ENCODE data around the gene RAN. TPM values are rescaled to one million over a fixed set of nuclear protein-coding genes. Genes with fewer than 3 reads are reported as not detected.
"Not testable (repeated sequence)": the region's sequence is repeated elsewhere in the genome, so short reads cannot be mapped to it uniquely, and the experiment has no call there.

Gene RAN
- total RNA-seq, 1 experiment from 2014 or later, result 894 TPM

DNA sequence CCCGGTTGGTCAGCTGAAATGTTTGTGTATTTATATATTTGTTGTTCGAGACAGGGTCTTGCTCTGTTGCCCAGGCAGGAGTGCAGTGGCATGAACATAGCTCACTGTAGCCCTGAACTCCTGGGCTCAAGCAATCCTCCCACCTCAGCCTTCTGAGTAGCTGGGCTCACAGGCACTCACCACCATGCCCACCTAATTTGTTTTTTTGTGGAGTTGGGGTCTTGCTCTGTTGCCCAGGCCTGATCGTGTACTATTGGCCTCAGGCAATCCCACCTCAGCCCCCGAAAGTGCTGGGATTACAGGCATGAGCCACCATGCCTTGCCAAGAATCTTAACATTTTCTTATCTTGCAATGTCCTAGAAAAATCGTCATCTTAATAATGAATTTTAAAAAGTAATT lies 3.3 kb downstream of the RAN start:
- intact Hi-C loops (cut with micrococcal nuclease; ENCODE audit: unreplicated experiment), result no loop called here

DNA sequence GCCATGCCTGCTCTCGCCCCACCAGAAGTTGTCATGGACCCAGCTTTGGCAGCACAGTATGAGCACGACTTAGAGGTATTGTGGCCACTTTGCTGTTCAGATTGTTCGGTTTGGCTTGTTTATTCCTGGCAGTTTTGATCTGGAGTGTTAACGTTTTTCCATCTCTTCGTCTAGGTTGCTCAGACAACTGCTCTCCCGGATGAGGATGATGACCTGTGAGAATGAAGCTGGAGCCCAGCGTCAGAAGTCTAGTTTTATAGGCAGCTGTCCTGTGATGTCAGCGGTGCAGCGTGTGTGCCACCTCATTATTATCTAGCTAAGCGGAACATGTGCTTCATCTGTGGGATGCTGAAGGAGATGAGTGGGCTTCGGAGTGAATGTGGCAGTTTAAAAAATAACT lies 3.8 kb downstream of the RAN start:
- H3K4me3 ChIP-seq; H3K9me3 ChIP-seq (ENCODE audit: insufficient read depth, low read depth); H3K9me2 ChIP-seq (ENCODE audit: insufficient read depth); POLR2A ChIA-PET (ENCODE audit: unreplicated experiment); CTCF ChIA-PET; intact Hi-C loops (cut with micrococcal nuclease; ENCODE audit: unreplicated experiment); BruUV-seq (replicated peaks); DNase-seq; H2AFZ ChIP-seq; H3K27ac ChIP-seq; H3K27me3 ChIP-seq (ENCODE audit: insufficient read depth, low read depth); H3K4me2 ChIP-seq: not testable (repeated sequence)
- H3K4me1 ChIP-seq (replicated peaks; ENCODE audit: insufficient read depth), result peaks cover 15% of the 10 kb centered on the region
- peaks cover 49% of the 10 kb centered on the region for H3K36me3 ChIP-seq (ENCODE audit: low read depth)
- peaks cover 49% of the 10 kb centered on the region for H4K20me1 ChIP-seq (ENCODE audit: insufficient read depth)
- peaks cover 60% of the 10 kb centered on the region for H3F3A ChIP-seq (ENCODE audit: insufficient read depth, low read depth)
- H3K79me2 ChIP-seq (ENCODE audit: low read depth), result peaks cover 22% of the 10 kb centered on the region

More for the DNA sequence above, 3.3 kb downstream of the RAN start:
- H3K4me2 ChIP-seq, result no peak overlapping the region
- H4K20me1 ChIP-seq (ENCODE audit: insufficient read depth), result peaks cover 49% of the 10 kb centered on the region
- DNase-seq, result no peak
- H3K9me3 ChIP-seq (ENCODE audit: insufficient read depth, low read depth), result no peaks in the 10 kb centered on the region
- peaks cover 15% of the 10 kb centered on the region for H3K4me1 ChIP-seq (replicated peaks; ENCODE audit: insufficient read depth)
- no peak overlapping the region for H3K27ac ChIP-seq
- peaks cover 49% of the 10 kb centered on the region for H3K36me3 ChIP-seq (ENCODE audit: low read depth)
- BruUV-seq (replicated peaks), result no TSS peak
- POLR2A ChIA-PET (ENCODE audit: unreplicated experiment), result no interaction called here
- H3K79me2 ChIP-seq (ENCODE audit: low read depth), result peaks cover 22% of the 10 kb centered on the region
- H3K27me3 ChIP-seq (ENCODE audit: insufficient read depth, low read depth), result no peaks in the 10 kb centered on the region
- peaks cover 60% of the 10 kb centered on the region for H3F3A ChIP-seq (ENCODE audit: insufficient read depth, low read depth)
- no peak overlapping the region for H2AFZ ChIP-seq
- H3K9me2 ChIP-seq (ENCODE audit: insufficient read depth), result no peaks in the 10 kb centered on the region
- TF ChIP-seq EZH2 (IDR thresholded peaks at IDR 0.05; ENCODE audit: low read depth), result no peak
- TF ChIP-seq, protein P1, sequence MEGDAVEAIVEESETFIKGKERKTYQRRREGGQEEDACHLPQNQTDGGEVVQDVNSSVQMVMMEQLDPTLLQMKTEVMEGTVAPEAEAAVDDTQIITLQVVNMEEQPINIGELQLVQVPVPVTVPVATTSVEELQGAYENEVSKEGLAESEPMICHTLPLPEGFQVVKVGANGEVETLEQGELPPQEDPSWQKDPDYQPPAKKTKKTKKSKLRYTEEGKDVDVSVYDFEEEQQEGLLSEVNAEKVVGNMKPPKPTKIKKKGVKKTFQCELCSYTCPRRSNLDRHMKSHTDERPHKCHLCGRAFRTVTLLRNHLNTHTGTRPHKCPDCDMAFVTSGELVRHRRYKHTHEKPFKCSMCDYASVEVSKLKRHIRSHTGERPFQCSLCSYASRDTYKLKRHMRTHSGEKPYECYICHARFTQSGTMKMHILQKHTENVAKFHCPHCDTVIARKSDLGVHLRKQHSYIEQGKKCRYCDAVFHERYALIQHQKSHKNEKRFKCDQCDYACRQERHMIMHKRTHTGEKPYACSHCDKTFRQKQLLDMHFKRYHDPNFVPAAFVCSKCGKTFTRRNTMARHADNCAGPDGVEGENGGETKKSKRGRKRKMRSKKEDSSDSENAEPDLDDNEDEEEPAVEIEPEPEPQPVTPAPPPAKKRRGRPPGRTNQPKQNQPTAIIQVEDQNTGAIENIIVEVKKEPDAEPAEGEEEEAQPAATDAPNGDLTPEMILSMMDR (conservative IDR thresholded peaks at IDR 0.05), result no peak
- CTCF ChIA-PET, result no interaction called here
- no peak overlapping the region for H3K4me3 ChIP-seq

DNA sequence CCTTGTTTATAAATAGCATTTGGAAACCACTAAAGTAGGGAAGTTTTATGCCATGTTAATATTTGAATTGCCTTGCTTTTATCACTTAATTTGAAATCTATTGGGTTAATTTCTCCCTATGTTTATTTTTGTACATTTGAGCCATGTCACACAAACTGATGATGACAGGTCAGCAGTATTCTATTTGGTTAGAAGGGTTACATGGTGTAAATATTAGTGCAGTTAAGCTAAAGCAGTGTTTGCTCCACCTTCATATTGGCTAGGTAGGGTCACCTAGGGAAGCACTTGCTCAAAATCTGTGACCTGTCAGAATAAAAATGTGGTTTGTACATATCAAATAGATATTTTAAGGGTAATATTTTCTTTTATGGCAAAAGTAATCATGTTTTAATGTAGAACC lies 4.4 kb downstream of the RAN start:
- TF ChIP-seq, protein P1 (conservative IDR thresholded peaks at IDR 0.05), result no peak
- H2AFZ ChIP-seq, result no peak overlapping the region
- POLR2A ChIA-PET (ENCODE audit: unreplicated experiment), result no interaction called here
- H3K9me2 ChIP-seq (ENCODE audit: insufficient read depth), result no peaks in the 10 kb centered on the region
- CTCF ChIA-PET, result no interaction called here
- peaks cover 22% of the 10 kb centered on the region for H3K79me2 ChIP-seq (ENCODE audit: low read depth)
- H3K4me2 ChIP-seq, result no peak overlapping the region
- no peak overlapping the region for H3K4me3 ChIP-seq
- H3K9me3 ChIP-seq (ENCODE audit: insufficient read depth, low read depth), result no peaks in the 10 kb centered on the region
- peaks cover 49% of the 10 kb centered on the region for H4K20me1 ChIP-seq (ENCODE audit: insufficient read depth)
- H3K27ac ChIP-seq, result no peak overlapping the region
- no peaks in the 10 kb centered on the region for H3K27me3 ChIP-seq (ENCODE audit: insufficient read depth, low read depth)
- peaks cover 60% of the 10 kb centered on the region for H3F3A ChIP-seq (ENCODE audit: insufficient read depth, low read depth)
- H3K4me1 ChIP-seq (replicated peaks; ENCODE audit: insufficient read depth), result peaks cover 15% of the 10 kb centered on the region
- DNase-seq, result no peak
- H3K36me3 ChIP-seq (ENCODE audit: low read depth), result peaks cover 49% of the 10 kb centered on the region
- intact Hi-C loops (cut with micrococcal nuclease; ENCODE audit: unreplicated experiment), result no loop called here
- no TSS peak for BruUV-seq (replicated peaks)

DNA sequence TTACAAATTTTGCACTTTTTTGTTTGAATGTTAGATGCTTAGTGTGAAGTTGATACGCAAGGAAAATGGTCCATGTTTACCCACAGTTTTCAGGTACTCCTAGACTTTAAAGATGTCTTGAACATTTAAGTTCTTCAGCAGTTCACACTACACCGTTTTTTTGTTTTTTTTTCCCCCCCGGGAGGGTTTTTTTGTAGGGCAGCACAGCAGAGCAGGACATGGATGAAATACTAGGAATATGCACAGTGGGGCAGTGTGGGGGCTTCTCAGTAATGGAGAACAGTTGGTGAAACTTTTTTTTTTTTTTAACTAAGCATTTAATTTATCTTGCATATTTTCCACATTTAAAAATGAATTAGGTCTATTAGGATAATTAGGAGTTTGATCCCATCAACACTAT lies 4.9 kb downstream of the RAN start:
- peaks cover 49% of the 10 kb centered on the region for H4K20me1 ChIP-seq (ENCODE audit: insufficient read depth)
- TF ChIP-seq, protein P1 (conservative IDR thresholded peaks at IDR 0.05), result no peak
- no peak for TF ChIP-seq EZH2 (IDR thresholded peaks at IDR 0.05; ENCODE audit: low read depth)
- H3K9me3 ChIP-seq (ENCODE audit: insufficient read depth, low read depth), result no peaks in the 10 kb centered on the region
- no peaks in the 10 kb centered on the region for H3K9me2 ChIP-seq (ENCODE audit: insufficient read depth)
- no peak overlapping the region for H3K4me3 ChIP-seq
- ChIA-PET CTCF (no interaction called here), POLR2A (ENCODE audit: unreplicated experiment) (no interaction called here)
- DNase-seq, result no peak
- H2AFZ ChIP-seq, result no peak overlapping the region
- H3K27ac ChIP-seq, result no peak overlapping the region
- no TSS peak for BruUV-seq (replicated peaks)
- peaks cover 22% of the 10 kb centered on the region for H3K79me2 ChIP-seq (ENCODE audit: low read depth)
- intact Hi-C loops (cut with micrococcal nuclease; ENCODE audit: unreplicated experiment), result no loop called here
- H3F3A ChIP-seq (ENCODE audit: insufficient read depth, low read depth), result peaks cover 60% of the 10 kb centered on the region
- no peaks in the 10 kb centered on the region for H3K27me3 ChIP-seq (ENCODE audit: insufficient read depth, low read depth)
- H3K36me3 ChIP-seq (ENCODE audit: low read depth), result peaks cover 49% of the 10 kb centered on the region
- H3K4me1 ChIP-seq (replicated peaks; ENCODE audit: insufficient read depth), result peaks cover 15% of the 10 kb centered on the region
- H3K4me2 ChIP-seq, result no peak overlapping the region
